ENCODE results near the gene SLC17A9.

SLC17A9 gene

GRCh38 chr20:63005862-63006539 lies 53.5 kb downstream of the SLC17A9 start:
- in situ Hi-C loops (cut with HindIII; ENCODE audit: low pct_ligation_motif_present, low pct_unique_long_range_greater_than_20kb, low sequenced_read_pairs) = no loop called here
- no peak for DNase-seq

GRCh38 chr20:63006540-63007359 lies 54.2 kb downstream of the SLC17A9 start, which contains the start of gene BHLHE23:
Gene BHLHE23, minus strand, starts transcription at chr20:63006964. Its CDS starts 190 bp downstream, at chr20:63006774.
- in situ Hi-C loops (cut with HindIII; ENCODE audit: low pct_ligation_motif_present, low pct_unique_long_range_greater_than_20kb, low sequenced_read_pairs) = no loop called here
- DNase-seq = no peak

GRCh38 chr20:63007360-63007645 lies 54.8 kb downstream of the SLC17A9 start:
- in situ Hi-C loops (cut with HindIII; ENCODE audit: low pct_ligation_motif_present, low pct_unique_long_range_greater_than_20kb, low sequenced_read_pairs) = no loop called here
- no peak for DNase-seq

- in situ Hi-C loops (cut with HindIII; ENCODE audit: low pct_ligation_motif_present, low pct_unique_long_range_greater_than_20kb, low sequenced_read_pairs) = no loop called here
- DNase-seq = no peak
Measured at GRCh38 chr20:63007646-63008488, 55.4 kb downstream of the SLC17A9 start.

GRCh38 chr20:63008541-63009044 lies 56.1 kb downstream of the SLC17A9 start:
- no peak for DNase-seq
- in situ Hi-C loops (cut with HindIII; ENCODE audit: low pct_ligation_motif_present, low pct_unique_long_range_greater_than_20kb, low sequenced_read_pairs) = no loop called here

- DNase-seq = peak; percentile 67
- in situ Hi-C loops (cut with HindIII; ENCODE audit: low pct_ligation_motif_present, low pct_unique_long_range_greater_than_20kb, low sequenced_read_pairs) = no loop called here
Measured at GRCh38 chr20:63009045-63009961, 56.8 kb downstream of the SLC17A9 start.

- in situ Hi-C loops (cut with HindIII; ENCODE audit: low pct_ligation_motif_present, low pct_unique_long_range_greater_than_20kb, low sequenced_read_pairs) = no loop called here
- peak; percentile 48 for DNase-seq
Measured at GRCh38 chr20:63009988-63010769, 57.7 kb downstream of the SLC17A9 start.

GRCh38 chr20:63011798-63012197 lies 59.3 kb downstream of the SLC17A9 start:
- in situ Hi-C loops (cut with HindIII; ENCODE audit: low pct_ligation_motif_present, low pct_unique_long_range_greater_than_20kb, low sequenced_read_pairs) = no loop called here

GRCh38 chr20:63013207-63013606 lies 60.7 kb downstream of the SLC17A9 start:
- in situ Hi-C loops (cut with HindIII; ENCODE audit: low pct_ligation_motif_present, low pct_unique_long_range_greater_than_20kb, low sequenced_read_pairs) = no loop called here
- DNase-seq = no peak

More at GRCh38 chr20:63011798-63012197, 59.3 kb downstream of the SLC17A9 start:
- peak; percentile 95 for DNase-seq

- in situ Hi-C loops (cut with HindIII; ENCODE audit: low pct_ligation_motif_present, low pct_unique_long_range_greater_than_20kb, low sequenced_read_pairs) = no loop called here
- no peak for DNase-seq
Measured at GRCh38 chr20:63014287-63014686, 61.8 kb downstream of the SLC17A9 start.

GRCh38 chr20:63014710-63015109 lies 62.2 kb downstream of the SLC17A9 start:
- in situ Hi-C loops (cut with HindIII; ENCODE audit: low pct_ligation_motif_present, low pct_unique_long_range_greater_than_20kb, low sequenced_read_pairs) = no loop called here
- DNase-seq = no peak

GRCh38 chr20:63015147-63015661 lies 62.7 kb downstream of the SLC17A9 start:
- in situ Hi-C loops (cut with HindIII; ENCODE audit: low pct_ligation_motif_present, low pct_unique_long_range_greater_than_20kb, low sequenced_read_pairs) = no loop called here

GRCh38 chr20:63015662-63016361 lies 63.3 kb downstream of the SLC17A9 start:
- in situ Hi-C loops (cut with HindIII; ENCODE audit: low pct_ligation_motif_present, low pct_unique_long_range_greater_than_20kb, low sequenced_read_pairs) = no loop called here

More at GRCh38 chr20:63015147-63015661, 62.7 kb downstream of the SLC17A9 start:
- no peak for DNase-seq

GRCh38 chr20:63016514-63017075 lies 64.1 kb downstream of the SLC17A9 start:
- in situ Hi-C loops (cut with HindIII; ENCODE audit: low pct_ligation_motif_present, low pct_unique_long_range_greater_than_20kb, low sequenced_read_pairs) = no loop called here
- no peak for DNase-seq

More at GRCh38 chr20:63015662-63016361, 63.3 kb downstream of the SLC17A9 start:
- no peak for DNase-seq

- no peak for DNase-seq
- in situ Hi-C loops (cut with HindIII; ENCODE audit: low pct_ligation_motif_present, low pct_unique_long_range_greater_than_20kb, low sequenced_read_pairs) = no loop called here
Measured at GRCh38 chr20:63017076-63017825, 64.7 kb downstream of the SLC17A9 start.
